Measurements from ENCODE around the gene RBFOX2. TPM values are rescaled to one million over a fixed set of nuclear protein-coding genes. Genes with fewer than 3 reads are reported as not detected.

The RBFOX2 gene
- total RNA-seq, 1 donor from 2014 or later, result 126 TPM

DNA sequence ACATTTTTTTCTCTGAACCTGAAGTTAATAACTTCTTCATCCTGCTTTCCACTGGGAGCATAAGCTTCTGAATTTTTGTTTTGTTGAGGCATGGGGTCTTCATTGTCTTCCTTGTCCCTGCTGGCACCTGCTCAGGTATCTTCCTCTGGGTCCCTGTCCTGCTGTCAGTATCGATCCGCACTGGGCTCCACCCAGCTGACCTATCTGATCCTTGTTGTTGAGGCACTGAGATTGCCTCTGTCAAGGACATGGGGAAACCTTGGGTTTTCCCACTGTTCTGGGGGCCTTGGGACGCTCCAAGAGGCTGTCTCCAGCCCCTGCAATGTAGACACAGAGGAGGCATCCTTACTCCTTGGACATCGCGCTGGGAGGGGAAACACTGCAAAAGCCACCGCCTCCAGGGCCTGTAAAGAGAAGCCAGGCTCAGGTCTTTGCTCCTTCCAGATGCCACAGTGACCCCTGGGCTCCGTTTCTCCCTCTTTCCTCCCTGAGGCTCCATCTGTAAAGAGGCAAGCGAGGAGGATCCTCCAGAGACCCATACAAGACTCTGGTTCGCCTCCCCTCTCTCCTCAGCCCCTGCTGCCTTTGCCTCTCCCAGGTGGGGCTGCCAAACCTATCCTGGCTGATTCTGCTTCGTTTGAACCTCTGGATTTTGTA, 8.6 kb upstream of the RBFOX2 start:
- Mint-ChIP-seq H3K9me3 (no peaks in the 10 kb centered on the region), H3K4me1 (peaks cover 38% of the 10 kb centered on the region), H3K4me3 (peak overlapping the region; percentile 54), H3K27ac (ENCODE audit: unreplicated experiment) (peak overlapping the region; percentile 90), H3K27me3 (ENCODE audit: low read depth) (no peaks in the 10 kb centered on the region), H3K36me3 (ENCODE audit: low read depth) (no peaks in the 10 kb centered on the region)
- no peak for DNase-seq (ENCODE audit: low read depth, low spot score)
- TF ChIP-seq, protein P1, sequence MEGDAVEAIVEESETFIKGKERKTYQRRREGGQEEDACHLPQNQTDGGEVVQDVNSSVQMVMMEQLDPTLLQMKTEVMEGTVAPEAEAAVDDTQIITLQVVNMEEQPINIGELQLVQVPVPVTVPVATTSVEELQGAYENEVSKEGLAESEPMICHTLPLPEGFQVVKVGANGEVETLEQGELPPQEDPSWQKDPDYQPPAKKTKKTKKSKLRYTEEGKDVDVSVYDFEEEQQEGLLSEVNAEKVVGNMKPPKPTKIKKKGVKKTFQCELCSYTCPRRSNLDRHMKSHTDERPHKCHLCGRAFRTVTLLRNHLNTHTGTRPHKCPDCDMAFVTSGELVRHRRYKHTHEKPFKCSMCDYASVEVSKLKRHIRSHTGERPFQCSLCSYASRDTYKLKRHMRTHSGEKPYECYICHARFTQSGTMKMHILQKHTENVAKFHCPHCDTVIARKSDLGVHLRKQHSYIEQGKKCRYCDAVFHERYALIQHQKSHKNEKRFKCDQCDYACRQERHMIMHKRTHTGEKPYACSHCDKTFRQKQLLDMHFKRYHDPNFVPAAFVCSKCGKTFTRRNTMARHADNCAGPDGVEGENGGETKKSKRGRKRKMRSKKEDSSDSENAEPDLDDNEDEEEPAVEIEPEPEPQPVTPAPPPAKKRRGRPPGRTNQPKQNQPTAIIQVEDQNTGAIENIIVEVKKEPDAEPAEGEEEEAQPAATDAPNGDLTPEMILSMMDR (conservative IDR thresholded peaks at IDR 0.05), result no peak

DNA sequence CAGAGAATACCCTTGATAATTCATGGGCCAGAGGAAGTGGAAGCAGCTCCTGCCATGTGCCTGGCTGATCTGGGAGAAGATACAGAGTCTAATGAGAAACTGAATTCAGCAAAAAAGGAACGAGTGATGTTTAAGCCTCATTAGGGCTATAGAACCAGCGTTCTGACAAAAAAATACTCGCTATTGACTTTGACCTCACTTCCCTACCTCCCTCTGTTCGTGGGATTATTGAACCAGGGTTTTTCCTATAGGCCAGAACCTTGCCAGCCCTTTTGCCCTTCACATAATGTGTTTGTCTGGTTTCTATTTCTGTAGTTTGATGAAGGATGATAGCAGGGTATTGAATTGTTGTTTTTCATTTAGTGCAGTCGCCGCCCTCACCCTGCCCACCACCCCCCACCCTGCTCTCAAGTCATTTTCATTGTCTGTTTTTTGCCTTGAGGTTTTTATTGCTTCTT, 7.6 kb upstream of the RBFOX2 start:
- Mint-ChIP-seq H3K4me1 (peaks cover 38% of the 10 kb centered on the region), H3K27ac (ENCODE audit: unreplicated experiment) (peak overlapping the region; percentile 10), H3K36me3 (ENCODE audit: low read depth) (no peaks in the 10 kb centered on the region), H3K9me3 (no peaks in the 10 kb centered on the region), H3K4me3 (peak overlapping the region; percentile 54), H3K27me3 (ENCODE audit: low read depth) (no peaks in the 10 kb centered on the region)
- TF ChIP-seq, protein P1 (conservative IDR thresholded peaks at IDR 0.05), result no peak
- no peak for DNase-seq (ENCODE audit: low read depth, low spot score)

DNA sequence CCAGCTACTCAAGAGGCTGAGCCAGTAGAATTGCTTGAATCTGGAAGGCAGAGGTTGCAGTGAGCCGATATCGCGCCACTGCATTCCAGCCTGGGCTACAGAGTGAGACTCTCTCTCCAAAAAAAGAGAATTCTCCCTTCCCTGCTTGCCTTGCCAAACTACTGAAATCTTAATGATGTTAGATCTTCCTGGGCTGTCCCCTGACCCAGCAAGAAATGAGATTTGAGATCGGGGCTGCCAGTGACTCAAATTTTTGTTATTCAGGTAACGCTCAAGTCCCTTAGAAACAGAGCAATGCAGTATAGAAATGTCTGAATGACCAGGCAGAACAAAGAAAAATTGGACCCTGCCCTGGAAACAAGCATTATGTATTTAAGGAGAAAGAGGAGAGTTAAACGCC, 4.0 kb upstream of the RBFOX2 start:
- Mint-ChIP-seq H3K4me1 (peaks cover 46% of the 10 kb centered on the region), H3K9me3 (no peaks in the 10 kb centered on the region), H3K27me3 (ENCODE audit: low read depth) (no peaks in the 10 kb centered on the region), H3K27ac (ENCODE audit: unreplicated experiment) (no peak overlapping the region), H3K36me3 (ENCODE audit: low read depth) (no peaks in the 10 kb centered on the region), H3K4me3 (no peak overlapping the region)
- DNase-seq (ENCODE audit: low read depth, low spot score), result no peak
- TF ChIP-seq, protein P1 (conservative IDR thresholded peaks at IDR 0.05), result no peak

DNA sequence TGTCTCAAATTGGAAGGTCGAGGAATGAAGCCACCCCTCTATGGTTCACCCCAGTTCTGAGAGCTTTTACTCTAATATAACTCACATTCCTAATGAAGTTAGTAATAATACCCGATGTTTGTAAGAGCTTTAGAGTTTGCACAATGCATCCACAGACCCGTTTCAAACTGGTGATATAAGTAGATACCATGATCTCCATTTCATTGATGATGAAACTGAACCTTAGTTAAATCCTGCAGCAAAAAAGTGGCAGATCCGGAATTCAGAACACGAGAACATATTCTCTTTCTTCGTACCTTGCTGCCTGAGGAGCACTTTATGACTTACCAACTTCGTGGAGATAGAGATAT, 757 bp upstream of the RBFOX2 start:
- Mint-ChIP-seq H3K9me3 (no peaks in the 10 kb centered on the region), H3K4me1 (peaks cover 39% of the 10 kb centered on the region), H3K36me3 (ENCODE audit: low read depth) (no peaks in the 10 kb centered on the region), H3K27me3 (ENCODE audit: low read depth) (no peaks in the 10 kb centered on the region), H3K27ac (ENCODE audit: unreplicated experiment) (no peak overlapping the region), H3K4me3 (peak overlapping the region; percentile 85)
- TF ChIP-seq, protein P1 (conservative IDR thresholded peaks at IDR 0.05), result no peak
- no peak for DNase-seq (ENCODE audit: low read depth, low spot score)

DNA sequence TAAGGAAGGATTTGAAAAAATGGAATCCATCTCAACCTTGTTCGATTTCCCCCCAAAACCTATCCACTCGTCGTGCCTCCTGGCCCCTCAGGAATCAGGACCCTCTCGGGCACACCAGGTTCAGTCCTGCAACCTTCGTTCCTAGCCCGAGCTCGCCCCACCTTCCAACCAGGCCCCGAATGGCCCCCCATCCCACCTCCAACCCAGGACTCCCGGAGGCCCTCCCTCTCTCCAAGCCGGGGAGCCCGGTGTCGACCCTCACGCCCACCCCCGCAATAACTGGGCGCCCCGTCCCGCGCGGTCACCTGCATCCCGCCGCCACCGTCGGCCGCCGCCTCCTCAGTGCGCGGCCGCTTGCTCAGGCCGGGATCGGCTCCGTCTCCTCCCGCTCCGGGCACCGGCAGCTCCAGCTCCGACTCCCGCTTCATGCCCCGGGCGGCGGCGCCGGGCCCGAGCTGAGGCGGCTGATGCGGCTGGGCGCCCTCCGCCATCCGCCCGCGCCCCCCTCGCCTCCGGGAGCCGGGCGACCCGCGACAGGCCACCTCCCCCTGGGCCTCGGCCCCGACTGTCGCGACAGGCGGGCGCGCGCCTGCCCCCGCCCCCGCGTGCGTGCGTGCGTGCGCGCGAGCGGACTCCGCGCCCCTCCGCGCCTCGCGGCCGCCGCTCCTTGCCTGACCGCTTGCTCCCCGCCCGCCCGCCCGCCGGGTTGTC, 534 bp downstream of the RBFOX2 start:
- peak overlapping the region; percentile 89 for H3K27ac Mint-ChIP-seq (ENCODE audit: unreplicated experiment)
- peaks cover 44% of the 10 kb centered on the region for H3K4me1 Mint-ChIP-seq
- no peaks in the 10 kb centered on the region for H3K36me3 Mint-ChIP-seq (ENCODE audit: low read depth)
- no peaks in the 10 kb centered on the region for H3K27me3 Mint-ChIP-seq (ENCODE audit: low read depth)
- H3K4me3 Mint-ChIP-seq, result peak overlapping the region; percentile 94
- TF ChIP-seq, protein P1 (conservative IDR thresholded peaks at IDR 0.05), result no peak
- DNase-seq (ENCODE audit: low read depth, low spot score), result peak; percentile 12
- no peaks in the 10 kb centered on the region for H3K9me3 Mint-ChIP-seq

Data from neural crest cell (in vitro differentiated cells).